Activated B cell treated with CpG ODN at 0.5 μM for 24 hours (primary cell): Measurements from ENCODE around the gene STK25. TPM values are rescaled to one million over a fixed set of nuclear protein-coding genes. Genes with fewer than 3 reads are reported as not detected.

ENCODE experiments used
- ATAC-seq: fragments of 200-7000 bp; cut with Tn5 transposase; one replicate; pipeline ENCODE4 v1.10.0; 2021; ENCODE audit warnings: low read depth, mild to moderate bottlenecking, moderate library complexity
- CTCF ChIA-PET: fragments of 350-600 bp; sonication (Branson Sonifier 250); formaldehyde crosslinking; loops from one replicate; lab custom pipeline; 2021; ENCODE audit warnings: antibody characterized with exemption; lab: Charles Lee
- POLR2A ChIA-PET: fragments of 350-600 bp; sonication (Branson Sonifier 250); formaldehyde crosslinking; loops from one replicate; lab custom pipeline; 2021; ENCODE audit warnings: antibody characterized with exemption; lab: Charles Lee
- DNase-seq: peaks from one replicate; pipeline ENCODE4 v3.0.0; 2022
- H3K27ac Mint-ChIP-seq: one replicate; pipeline ENCODE4 v1.8.0; 2020; ENCODE audit warnings: mixed read lengths
- H3K27me3 Mint-ChIP-seq: one replicate; pipeline ENCODE4 v1.8.0; 2021; ENCODE audit warnings: mixed read lengths
- H3K36me3 Mint-ChIP-seq: one replicate; pipeline ENCODE4 v1.8.0; 2021; ENCODE audit warnings: low read depth, mixed read lengths
- H3K4me1 Mint-ChIP-seq: one replicate; pipeline ENCODE4 v1.8.0; 2021; ENCODE audit warnings: mixed read lengths
- H3K4me3 Mint-ChIP-seq: one replicate; pipeline ENCODE4 v1.8.0; 2020; ENCODE audit warnings: mild to moderate bottlenecking, mixed read lengths
- H3K9me3 Mint-ChIP-seq: one replicate; pipeline ENCODE4 v1.8.0; 2020; ENCODE audit warnings: mixed read lengths
- intact Hi-C: fragments of 100-400 bp; cut with micrococcal nuclease; formaldehyde crosslinking; loops from one replicate; pipeline ENCODE4 v1.15.1; 2024
- total RNA-seq: library from RNA; stranded (reverse); gene quantifications from 2 replicates; pipeline ENCODE4 v1.2.3, GENCODE V29; 2022
- TF ChIP-seq, protein P1 (sequence below): fragments of 200-600 bp; IDR thresholded peaks from one replicate; pipeline ENCODE4 v1.8.0; 2022; ENCODE audit warnings: antibody characterized with exemption, mild to moderate bottlenecking

The STK25 gene
- total RNA-seq, 1 donor from 2014 or later, result 151 TPM

DNA sequence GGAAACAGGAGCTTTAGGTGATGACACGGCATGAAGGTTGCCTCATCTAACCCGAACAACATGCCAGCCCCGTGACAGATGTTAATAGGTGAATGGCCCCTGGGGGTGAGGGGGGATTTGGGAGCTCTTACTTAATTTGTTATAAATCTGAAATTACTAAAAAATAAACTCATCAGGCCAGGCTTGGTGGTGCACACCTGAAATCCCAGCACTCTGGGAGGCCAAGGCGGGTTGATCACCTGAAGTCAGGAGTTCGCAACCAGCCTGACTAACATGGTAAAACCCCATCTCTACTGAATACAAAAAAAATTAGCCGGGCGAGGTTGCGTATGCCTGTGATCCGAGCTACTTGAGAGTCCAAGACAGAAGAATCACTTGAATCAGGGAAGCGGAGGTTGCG is 6.1 kb downstream of the STK25 start:
- ATAC-seq (no peak), DNase-seq (no peak)
- CTCF ChIA-PET, result no interaction called here
- Mint-ChIP-seq H3K27ac (no peak overlapping the region), H3K4me1 (peaks cover 12% of the 10 kb centered on the region), H3K36me3 (peaks cover 30% of the 10 kb centered on the region), H3K4me3 (no peak overlapping the region), H3K9me3 (no peaks in the 10 kb centered on the region), H3K27me3 (no peaks in the 10 kb centered on the region)
- intact Hi-C loops, result loop anchor here (10.0 kb wide), 1 partner anchor 1367 kb away; the partner anchor contains the start of gene COPS9
- POLR2A ChIA-PET, result no interaction called here
- TF ChIP-seq, protein P1, sequence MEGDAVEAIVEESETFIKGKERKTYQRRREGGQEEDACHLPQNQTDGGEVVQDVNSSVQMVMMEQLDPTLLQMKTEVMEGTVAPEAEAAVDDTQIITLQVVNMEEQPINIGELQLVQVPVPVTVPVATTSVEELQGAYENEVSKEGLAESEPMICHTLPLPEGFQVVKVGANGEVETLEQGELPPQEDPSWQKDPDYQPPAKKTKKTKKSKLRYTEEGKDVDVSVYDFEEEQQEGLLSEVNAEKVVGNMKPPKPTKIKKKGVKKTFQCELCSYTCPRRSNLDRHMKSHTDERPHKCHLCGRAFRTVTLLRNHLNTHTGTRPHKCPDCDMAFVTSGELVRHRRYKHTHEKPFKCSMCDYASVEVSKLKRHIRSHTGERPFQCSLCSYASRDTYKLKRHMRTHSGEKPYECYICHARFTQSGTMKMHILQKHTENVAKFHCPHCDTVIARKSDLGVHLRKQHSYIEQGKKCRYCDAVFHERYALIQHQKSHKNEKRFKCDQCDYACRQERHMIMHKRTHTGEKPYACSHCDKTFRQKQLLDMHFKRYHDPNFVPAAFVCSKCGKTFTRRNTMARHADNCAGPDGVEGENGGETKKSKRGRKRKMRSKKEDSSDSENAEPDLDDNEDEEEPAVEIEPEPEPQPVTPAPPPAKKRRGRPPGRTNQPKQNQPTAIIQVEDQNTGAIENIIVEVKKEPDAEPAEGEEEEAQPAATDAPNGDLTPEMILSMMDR, result no peak

DNA sequence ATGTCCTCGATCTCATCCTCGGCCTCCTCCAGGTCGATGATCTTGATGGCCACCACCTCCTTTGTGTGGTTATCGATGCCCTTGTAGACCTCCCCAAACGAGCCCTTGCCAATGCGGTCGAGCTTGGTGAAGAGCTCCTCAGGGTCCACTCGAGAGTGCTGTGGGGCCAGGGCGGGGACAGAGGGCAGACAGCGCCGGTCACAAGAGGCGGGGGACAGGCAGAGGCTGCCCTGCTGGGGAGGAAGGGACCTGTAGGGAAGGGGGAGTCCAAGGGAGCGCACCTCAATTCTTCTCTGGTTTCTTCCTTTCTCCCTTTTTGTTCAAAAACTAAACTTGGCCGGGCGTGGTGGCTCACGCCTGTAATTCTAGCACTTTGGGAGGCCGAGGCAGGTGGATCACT is 6.8 kb downstream of the STK25 start:
- Mint-ChIP-seq H3K9me3 (no peaks in the 10 kb centered on the region), H3K4me1 (peaks cover 6% of the 10 kb centered on the region), H3K27ac (no peak overlapping the region), H3K36me3 (peaks cover 36% of the 10 kb centered on the region), H3K27me3 (no peaks in the 10 kb centered on the region), H3K4me3 (no peak overlapping the region)
- ATAC-seq (no peak), DNase-seq (no peak)
- POLR2A ChIA-PET, result no interaction called here
- intact Hi-C loops, result loop anchor here (10.0 kb wide), 1 partner anchor 1367 kb away; the partner anchor contains the start of gene COPS9
- CTCF ChIA-PET, result no interaction called here
- TF ChIP-seq, protein P1, result no peak

DNA sequence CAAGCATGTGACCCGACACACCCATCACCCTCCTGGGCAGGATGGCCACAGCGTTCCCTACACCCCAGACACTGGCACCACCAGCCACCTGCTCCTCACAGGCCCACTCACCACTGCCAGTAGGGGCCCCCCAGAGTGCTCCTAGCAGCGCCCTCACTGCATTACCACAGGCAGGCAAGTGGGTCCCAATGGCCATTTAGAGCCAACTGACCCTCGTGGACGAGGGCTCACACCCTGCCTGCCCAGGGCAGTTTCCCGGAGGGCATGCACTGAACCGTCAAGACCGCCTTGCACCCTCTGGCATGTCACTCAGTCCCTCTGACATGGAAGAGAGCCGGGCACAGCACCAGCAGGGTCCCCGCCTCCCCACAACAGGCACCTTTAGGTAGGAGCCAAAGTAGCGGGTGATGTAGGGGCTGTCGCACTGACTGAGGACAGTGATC is 7.3 kb downstream of the STK25 start:
- Mint-ChIP-seq H3K27ac (no peak overlapping the region), H3K27me3 (no peaks in the 10 kb centered on the region), H3K4me3 (no peak overlapping the region), H3K4me1 (peaks cover 6% of the 10 kb centered on the region), H3K36me3 (peaks cover 40% of the 10 kb centered on the region), H3K9me3 (no peaks in the 10 kb centered on the region)
- ChIA-PET POLR2A (no interaction called here), CTCF (no interaction called here)
- intact Hi-C loops, result loop anchor here (10.0 kb wide), 1 partner anchor 1366 kb away; the partner anchor contains the start of gene COPS9
- TF ChIP-seq, protein P1, result no peak
- ATAC-seq (no peak), DNase-seq (no peak)

DNA sequence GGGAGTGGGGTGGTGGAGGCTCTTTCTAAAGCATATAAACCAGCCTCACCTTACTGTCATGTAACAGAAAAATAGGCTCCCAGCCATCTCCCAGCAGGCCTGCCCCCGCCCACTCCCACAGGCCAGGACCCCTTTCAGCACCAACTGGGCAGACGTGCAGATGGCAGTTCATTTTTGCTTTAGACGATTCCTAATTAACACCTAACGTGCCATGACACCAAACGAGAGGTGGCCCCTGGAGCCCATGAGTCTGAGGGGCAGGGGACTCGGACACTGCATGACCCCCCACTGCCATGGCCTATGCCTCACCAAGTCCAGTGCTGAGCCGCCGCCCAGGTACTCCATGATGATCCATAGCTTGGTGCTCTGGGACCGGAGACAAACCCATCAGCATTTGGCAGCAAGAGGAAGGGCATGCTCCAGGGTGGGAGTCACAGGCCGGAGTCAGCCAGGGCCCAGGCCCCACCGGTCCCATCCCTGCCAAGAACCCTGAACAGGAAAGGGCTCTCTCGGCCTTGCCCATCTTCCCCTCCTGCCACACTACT is 7.9 kb downstream of the STK25 start:
- CTCF ChIA-PET, result no interaction called here
- TF ChIP-seq, protein P1, result no peak
- POLR2A ChIA-PET, result no interaction called here
- Mint-ChIP-seq H3K27ac (no peak overlapping the region), H3K36me3 (peaks cover 42% of the 10 kb centered on the region), H3K27me3 (no peaks in the 10 kb centered on the region), H3K4me1 (peaks cover 5% of the 10 kb centered on the region), H3K4me3 (no peak overlapping the region), H3K9me3 (no peaks in the 10 kb centered on the region)
- ATAC-seq (no peak), DNase-seq (no peak)
- intact Hi-C loops, result loop anchor here (10.0 kb wide), 1 partner anchor 1366 kb away; the partner anchor contains the start of gene COPS9

DNA sequence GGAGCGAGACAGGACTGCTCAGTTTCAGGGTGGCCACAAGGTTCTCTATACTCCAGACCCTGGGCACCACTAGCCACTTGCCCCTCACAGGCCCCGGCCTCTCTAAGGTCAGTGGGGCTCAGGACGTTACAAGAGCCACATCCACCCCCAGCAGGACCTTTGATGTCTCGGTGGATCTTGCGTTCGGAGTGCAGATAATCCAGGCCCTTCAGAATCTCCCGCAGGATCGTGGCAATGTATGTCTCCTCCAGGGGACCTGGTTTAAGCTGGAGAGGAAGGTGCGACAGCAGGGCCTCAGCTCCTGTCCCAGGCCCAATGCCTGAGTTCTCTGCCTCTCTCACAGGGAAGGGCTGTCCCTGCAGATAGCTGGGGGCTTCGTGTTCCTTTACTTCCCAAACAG is 8.4 kb downstream of the STK25 start:
- H3K36me3 Mint-ChIP-seq, result peaks cover 47% of the 10 kb centered on the region
- H3K27me3 Mint-ChIP-seq, result no peaks in the 10 kb centered on the region
- H3K9me3 Mint-ChIP-seq, result no peaks in the 10 kb centered on the region
- intact Hi-C loops, result loop anchor here (10.0 kb wide), 1 partner anchor 1365 kb away; the partner anchor contains the start of gene COPS9
- DNase-seq, result no peak
- ChIA-PET CTCF (no interaction called here), POLR2A (no interaction called here)
- H3K27ac Mint-ChIP-seq, result no peak overlapping the region
- no peak for ATAC-seq
- no peak overlapping the region for H3K4me3 Mint-ChIP-seq
- no peaks in the 10 kb centered on the region for H3K4me1 Mint-ChIP-seq
- TF ChIP-seq, protein P1, result no peak
